Upper lobe of right lung (tissue), 1 donor: ENCODE data around the gene VPS33A. TPM values are rescaled to one million over a fixed set of nuclear protein-coding genes. Genes with fewer than 3 reads are reported as not detected.

ENCODE experiments used
- ATAC-seq: fragments of 200-7000 bp; cut with Tn5 transposase; one replicate; pipeline ENCODE4 v1.9.1; 2020; ENCODE audit warnings: mild to moderate bottlenecking, moderate library complexity
- DNase-seq: peaks from one replicate; pipeline ENCODE4 v3.0.0-alpha.2; 2020
- H3K27ac ChIP-seq: fragments of 200-600 bp; one replicate; pipeline ENCODE4 v1.8.0; 2022
- H3K27me3 ChIP-seq: fragments of 200-600 bp; one replicate; pipeline ENCODE4 v1.8.0; 2022; ENCODE audit warnings: mild to moderate bottlenecking
- H3K36me3 ChIP-seq: fragments of 200-600 bp; one replicate; pipeline ENCODE4 v1.8.0; 2022
- H3K4me1 ChIP-seq: fragments of 200-600 bp; one replicate; pipeline ENCODE4 v1.8.0; 2022
- H3K4me3 ChIP-seq: fragments of 200-600 bp; one replicate; pipeline ENCODE4 v1.8.0; 2022; ENCODE audit warnings: mild to moderate bottlenecking
- H3K9me3 ChIP-seq: fragments of 200-600 bp; one replicate; pipeline ENCODE4 v1.8.0; 2022
- intact Hi-C: fragments of 100-400 bp; cut with DNase I; formaldehyde crosslinking; loops from one replicate; pipeline ENCODE4 v1.11.0; 2022
- total RNA-seq: library from RNA; stranded (reverse); fragmentation: NEBNext Ultra II Directional; extraction: Animal tissue kit (Norgen Biotek cat#: 25700); gene quantifications from one replicate; pipeline ENCODE4 v1.2.1, GENCODE V29; 2021
- TF ChIP-seq, protein P1 (sequence below): fragments of 200-600 bp; IDR thresholded peaks from one replicate; pipeline ENCODE4 v1.8.0; 2022; ENCODE audit warnings: antibody characterized with exemption
- donor health status: DM: no; HTN: yes; CAD: no; lungs with severe emphysema.

The VPS33A gene
- total RNA-seq, 1 donor from 2014 or later: 17.7 TPM

DNA sequence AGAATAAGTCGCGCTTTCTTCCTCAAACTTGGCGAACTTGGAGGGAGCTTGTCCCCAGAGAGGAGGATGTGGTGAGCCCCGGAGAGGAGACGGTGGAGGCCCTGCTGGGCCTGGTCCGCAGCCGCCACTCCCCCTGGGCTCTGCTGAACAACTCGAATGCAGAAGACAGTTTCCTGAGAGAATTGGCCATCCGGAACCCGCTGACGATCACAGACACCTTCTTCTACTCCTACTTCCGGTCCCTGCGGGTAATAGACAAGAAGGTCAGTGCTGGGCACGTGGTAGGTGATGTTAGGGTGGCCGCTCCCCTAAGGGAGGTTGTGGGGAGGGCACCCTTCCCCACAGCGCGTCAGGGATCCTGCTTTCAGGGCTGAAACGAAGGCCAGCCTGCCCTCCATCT is 81.8 kb downstream of the VPS33A start:
- Histone ChIP-seq H3K36me3 (no peaks in the 10 kb centered on the region), H3K4me1 (peaks cover 5% of the 10 kb centered on the region), H3K4me3 (no peak overlapping the region), H3K27me3 (no peaks in the 10 kb centered on the region), H3K27ac (no peak overlapping the region), H3K9me3 (no peaks in the 10 kb centered on the region)
- DNase-seq (no peak), ATAC-seq (peak; percentile 25)
- intact Hi-C loops: no loop called here
- TF ChIP-seq, protein P1, sequence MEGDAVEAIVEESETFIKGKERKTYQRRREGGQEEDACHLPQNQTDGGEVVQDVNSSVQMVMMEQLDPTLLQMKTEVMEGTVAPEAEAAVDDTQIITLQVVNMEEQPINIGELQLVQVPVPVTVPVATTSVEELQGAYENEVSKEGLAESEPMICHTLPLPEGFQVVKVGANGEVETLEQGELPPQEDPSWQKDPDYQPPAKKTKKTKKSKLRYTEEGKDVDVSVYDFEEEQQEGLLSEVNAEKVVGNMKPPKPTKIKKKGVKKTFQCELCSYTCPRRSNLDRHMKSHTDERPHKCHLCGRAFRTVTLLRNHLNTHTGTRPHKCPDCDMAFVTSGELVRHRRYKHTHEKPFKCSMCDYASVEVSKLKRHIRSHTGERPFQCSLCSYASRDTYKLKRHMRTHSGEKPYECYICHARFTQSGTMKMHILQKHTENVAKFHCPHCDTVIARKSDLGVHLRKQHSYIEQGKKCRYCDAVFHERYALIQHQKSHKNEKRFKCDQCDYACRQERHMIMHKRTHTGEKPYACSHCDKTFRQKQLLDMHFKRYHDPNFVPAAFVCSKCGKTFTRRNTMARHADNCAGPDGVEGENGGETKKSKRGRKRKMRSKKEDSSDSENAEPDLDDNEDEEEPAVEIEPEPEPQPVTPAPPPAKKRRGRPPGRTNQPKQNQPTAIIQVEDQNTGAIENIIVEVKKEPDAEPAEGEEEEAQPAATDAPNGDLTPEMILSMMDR: no peak

DNA sequence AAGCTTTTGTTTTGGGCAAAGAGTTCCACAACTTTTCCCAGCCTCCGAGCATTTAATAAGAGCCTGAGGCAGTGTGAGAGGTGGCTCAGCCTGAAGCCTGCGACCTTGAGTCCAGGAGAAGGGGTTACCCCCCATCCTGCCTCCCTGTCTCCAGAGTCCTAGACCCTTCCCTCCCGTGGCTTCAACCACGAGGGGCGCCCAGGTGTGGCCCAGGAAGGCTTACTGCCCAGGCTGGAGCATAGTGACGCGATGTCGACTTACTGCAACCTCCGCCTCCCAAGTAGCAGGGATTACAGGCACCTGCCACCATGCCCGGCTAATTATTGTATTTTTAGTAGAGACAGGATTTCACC is 82.7 kb downstream of the VPS33A start:
- Histone ChIP-seq H3K36me3 (no peaks in the 10 kb centered on the region), H3K4me3 (peak overlapping the region; percentile 58), H3K27ac (no peak overlapping the region), H3K9me3 (no peaks in the 10 kb centered on the region), H3K4me1 (peaks cover 5% of the 10 kb centered on the region), H3K27me3 (no peaks in the 10 kb centered on the region)
- ATAC-seq (peak; percentile 4), DNase-seq (no peak)
- TF ChIP-seq, protein P1: no peak
- intact Hi-C loops: no loop called here

DNA sequence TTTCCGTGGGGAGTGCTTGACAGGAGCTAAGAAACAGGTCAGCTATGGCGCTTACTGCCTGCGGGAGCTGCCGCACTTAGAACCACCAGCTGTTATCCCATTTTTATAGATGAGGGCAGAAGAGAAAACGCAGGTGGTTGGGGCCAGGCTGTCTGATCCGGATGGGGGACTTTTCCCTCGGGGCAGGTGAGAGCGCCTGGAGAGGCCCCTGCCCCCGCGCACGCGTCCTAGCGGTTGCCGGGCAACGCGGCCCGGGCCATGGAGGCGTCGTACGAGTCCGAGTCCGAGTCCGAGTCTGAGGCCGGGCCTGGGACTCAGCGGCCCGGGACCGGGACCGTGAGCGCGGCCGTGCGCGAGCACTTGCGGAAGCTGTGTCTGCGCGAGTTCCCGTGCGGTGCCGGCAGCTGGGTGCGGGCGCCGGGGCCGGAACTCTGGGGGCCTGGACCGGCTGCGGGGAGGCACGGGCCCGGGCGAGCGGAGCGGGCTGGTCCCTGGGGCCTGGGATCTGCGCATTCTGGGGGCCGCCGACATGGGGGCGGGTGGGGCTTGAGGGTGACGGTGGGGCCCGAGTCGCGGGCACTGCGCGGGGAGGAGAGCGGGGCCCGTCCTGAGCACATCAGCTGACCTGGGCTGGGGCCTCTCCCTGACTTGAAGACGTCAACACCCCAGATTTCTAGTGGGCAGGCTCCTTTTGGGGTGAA is 83.3 kb downstream of the VPS33A start, which contains the start of gene LRRC43:
TSS of gene LRRC43 (plus strand) at position 237 of the 701 bp plus-strand sequence. CDS start at position 259, 22 bp downstream.
- ATAC-seq (peak; percentile 87), DNase-seq (peak; percentile 82)
- no peaks in the 10 kb centered on the region for H3K9me3 ChIP-seq
- intact Hi-C loops: no loop called here
- H3K27ac ChIP-seq: no peak within 1 kb of the TSS
- H3K4me3 ChIP-seq: peak within 1 kb of the TSS; percentile 58
- H3K36me3 ChIP-seq: no peaks in the 10 kb centered on the region
- TF ChIP-seq, protein P1: no peak
- peaks cover 5% of the 10 kb centered on the region for H3K4me1 ChIP-seq
- H3K27me3 ChIP-seq: no peaks in the 10 kb centered on the region

Other genes with a start within 250 kb of the VPS33A start
- gene BCL7A, start 244.6 kb downstream of the VPS33A start, total RNA-seq: 11.4 TPM
- 57.4 TPM for gene MLXIP, start 187.7 kb downstream of the VPS33A start, total RNA-seq
- not detected for gene IL31, start 92.3 kb downstream of the VPS33A start, total RNA-seq
- not detected for gene LRRC43, start 83.4 kb downstream of the VPS33A start, total RNA-seq
- 0.46 TPM for gene B3GNT4, start 62.8 kb downstream of the VPS33A start, total RNA-seq
- 31.9 TPM for gene DIABLO, start 40.4 kb downstream of the VPS33A start, total RNA-seq
- 108 TPM for gene CLIP1, start 156.2 kb upstream of the VPS33A start, total RNA-seq
- 21.2 TPM for gene ZCCHC8, start 234.4 kb upstream of the VPS33A start, total RNA-seq